HG03442 (cell line): ENCODE results near the gene LIN52.
"Not testable (repeated sequence)": the region's sequence is repeated elsewhere in the genome, so short reads cannot be mapped to it uniquely, and the experiment has no call there.

ENCODE experiments used
- ATAC-seq: cut with Tn5 transposase; IDR thresholded peaks from one replicate; pipeline ENCODE4 v1.9.1; 2021; ENCODE audit warnings: mild to moderate bottlenecking, moderate library complexity; ENCODE audit not compliant: unreplicated experiment

LIN52 gene

GRCh38 chr14:74105381-74105780, 20.6 kb downstream of the LIN52 start:
- no peak for ATAC-seq

GRCh38 chr14:74109369-74109768, 24.6 kb downstream of the LIN52 start:
- no peak for ATAC-seq

GRCh38 chr14:74111395-74112216, 26.9 kb downstream of the LIN52 start:
- not testable (repeated sequence) for ATAC-seq

GRCh38 chr14:74125487-74125886, 40.7 kb downstream of the LIN52 start:
- ATAC-seq: not testable (repeated sequence)

- no peak for ATAC-seq
Observed at GRCh38 chr14:74126315-74127013, 41.7 kb downstream of the LIN52 start.

GRCh38 chr14:74127634-74128033, 42.9 kb downstream of the LIN52 start:
- ATAC-seq: no peak

GRCh38 chr14:74133833-74134481, 49.2 kb downstream of the LIN52 start:
- ATAC-seq: no peak

- ATAC-seq: no peak
Observed at GRCh38 chr14:74134484-74134883, 49.7 kb downstream of the LIN52 start.

GRCh38 chr14:74135426-74135825, 50.7 kb downstream of the LIN52 start:
- ATAC-seq: no peak

- ATAC-seq: no peak
Observed at GRCh38 chr14:74140374-74140850, 55.7 kb downstream of the LIN52 start.

GRCh38 chr14:74141703-74142102, 56.9 kb downstream of the LIN52 start:
- no peak for ATAC-seq

- ATAC-seq: no peak
Observed at GRCh38 chr14:74142523-74142922, 57.8 kb downstream of the LIN52 start.

- ATAC-seq: no peak
Observed at GRCh38 chr14:74144789-74145188, 60.0 kb downstream of the LIN52 start.

- ATAC-seq: no peak
Observed at GRCh38 chr14:74147571-74147970, 62.8 kb downstream of the LIN52 start.

GRCh38 chr14:74148705-74149104, 63.9 kb downstream of the LIN52 start:
- ATAC-seq: no peak

- no peak for ATAC-seq
Observed at GRCh38 chr14:74155287-74155686, 70.5 kb downstream of the LIN52 start.

- ATAC-seq: no peak
Observed at GRCh38 chr14:74155749-74156148, 71.0 kb downstream of the LIN52 start.

- ATAC-seq: no peak
Observed at GRCh38 chr14:74160763-74161162, 76.0 kb downstream of the LIN52 start.

GRCh38 chr14:74161526-74162158, 76.9 kb downstream of the LIN52 start:
- no peak for ATAC-seq

- no peak for ATAC-seq
Observed at GRCh38 chr14:74169906-74170305, 85.2 kb downstream of the LIN52 start.

- ATAC-seq: no peak
Observed at GRCh38 chr14:74176400-74176793, 91.6 kb downstream of the LIN52 start.
